Right ventricle myocardium inferior (tissue), 1 donor: ENCODE data around the gene DGUOK. TPM values are rescaled to one million over a fixed set of nuclear protein-coding genes. Genes with fewer than 3 reads are reported as not detected.

Experiments used
- ATAC-seq: fragments of 200-7000 bp; cut with Tn5 transposase; one replicate; pipeline ENCODE4 v1.9.1; 2020; ENCODE audit warnings: mild to moderate bottlenecking, moderate library complexity
- DNase-seq: peaks from one replicate; pipeline ENCODE4 v3.0.0; 2021; ENCODE audit errors: missing footprints
- intact Hi-C: fragments of 100-400 bp; cut with DNase I; formaldehyde crosslinking; loops from one replicate; pipeline ENCODE4 v1.11.0; 2022
- total RNA-seq: library from RNA; stranded (reverse); fragmentation: NEBNext Ultra II Directional; extraction: Animal tissue kit (Norgen Biotek cat#: 25700); gene quantifications from one replicate; pipeline ENCODE4 v1.2.1, GENCODE V29; 2021
- donor health status: DM: no; HTN: yes; CAD: no; lungs with severe emphysema.

DGUOK gene
- total RNA-seq, 1 donor from 2014 or later = 17.9 TPM

GRCh38 chr2:74001781-74002504 lies 75.3 kb downstream of the DGUOK start:
- no peak for ATAC-seq
- DNase-seq = no peak
- intact Hi-C loops = loop anchor here (2.0 to 5.0 kb wide), 2 partner anchors 31 to 75 kb away; partner anchors contain the start of gene DGUOK

DNA sequence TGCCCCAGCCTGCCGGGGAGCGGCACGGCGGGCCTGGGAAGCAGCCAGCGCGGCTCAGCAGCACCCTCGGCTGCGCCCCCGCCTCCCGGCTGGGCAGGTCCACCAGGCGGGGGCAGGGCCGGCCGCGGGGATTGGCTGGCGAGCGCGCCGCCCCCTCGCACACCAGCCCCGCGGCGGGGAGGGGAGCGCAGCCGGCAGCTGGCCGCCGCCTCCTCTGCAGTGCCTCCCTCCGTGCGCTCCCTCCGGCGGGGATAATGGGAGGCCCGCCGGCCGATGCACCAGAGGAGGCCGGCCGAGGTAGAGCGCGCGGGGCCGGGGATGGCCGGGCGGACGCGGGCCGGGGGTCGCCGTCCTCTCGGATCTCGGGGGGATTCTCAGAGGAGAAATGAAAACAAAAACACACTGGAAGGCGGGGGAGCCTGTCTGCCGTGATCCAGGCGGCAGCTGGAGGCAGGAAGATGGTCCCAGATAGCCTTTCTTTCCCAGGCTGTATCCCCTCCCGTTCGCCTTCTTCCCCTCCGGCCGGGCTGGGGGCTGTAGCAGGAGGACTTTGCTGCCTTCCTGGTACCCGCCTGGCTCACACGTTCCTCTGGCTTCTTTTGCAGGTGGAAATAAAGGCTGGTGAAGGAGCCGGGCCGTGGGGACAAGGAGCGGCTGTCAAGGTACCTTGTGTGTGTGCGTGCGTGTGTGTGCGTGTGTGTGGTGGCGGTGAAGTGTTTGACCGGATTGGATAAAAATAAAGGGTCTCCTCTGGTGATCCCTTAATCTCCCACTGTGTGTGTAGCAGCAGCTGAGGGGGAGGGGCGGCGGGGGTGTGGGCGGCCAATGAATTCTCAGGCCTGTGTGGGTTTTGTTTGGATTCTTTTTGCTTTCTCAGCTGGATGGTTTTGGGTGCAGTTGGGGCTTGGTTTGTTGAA lies 76.1 kb downstream of the DGUOK start:
- ATAC-seq = peak; percentile 99
- intact Hi-C loops = loop anchor here (2.0 to 5.0 kb wide), 2 partner anchors 32 to 75 kb away; partner anchors contain the start of gene DGUOK
- peak; percentile 93 for DNase-seq

- ATAC-seq (no peak), DNase-seq (no peak)
- intact Hi-C loops = loop anchor here (2.0 to 5.0 kb wide), 2 partner anchors 33 to 76 kb away; partner anchors contain the start of gene DGUOK
These were observed 77.0 kb downstream of the DGUOK start for GRCh38 chr2:74003494-74004211.

DNA sequence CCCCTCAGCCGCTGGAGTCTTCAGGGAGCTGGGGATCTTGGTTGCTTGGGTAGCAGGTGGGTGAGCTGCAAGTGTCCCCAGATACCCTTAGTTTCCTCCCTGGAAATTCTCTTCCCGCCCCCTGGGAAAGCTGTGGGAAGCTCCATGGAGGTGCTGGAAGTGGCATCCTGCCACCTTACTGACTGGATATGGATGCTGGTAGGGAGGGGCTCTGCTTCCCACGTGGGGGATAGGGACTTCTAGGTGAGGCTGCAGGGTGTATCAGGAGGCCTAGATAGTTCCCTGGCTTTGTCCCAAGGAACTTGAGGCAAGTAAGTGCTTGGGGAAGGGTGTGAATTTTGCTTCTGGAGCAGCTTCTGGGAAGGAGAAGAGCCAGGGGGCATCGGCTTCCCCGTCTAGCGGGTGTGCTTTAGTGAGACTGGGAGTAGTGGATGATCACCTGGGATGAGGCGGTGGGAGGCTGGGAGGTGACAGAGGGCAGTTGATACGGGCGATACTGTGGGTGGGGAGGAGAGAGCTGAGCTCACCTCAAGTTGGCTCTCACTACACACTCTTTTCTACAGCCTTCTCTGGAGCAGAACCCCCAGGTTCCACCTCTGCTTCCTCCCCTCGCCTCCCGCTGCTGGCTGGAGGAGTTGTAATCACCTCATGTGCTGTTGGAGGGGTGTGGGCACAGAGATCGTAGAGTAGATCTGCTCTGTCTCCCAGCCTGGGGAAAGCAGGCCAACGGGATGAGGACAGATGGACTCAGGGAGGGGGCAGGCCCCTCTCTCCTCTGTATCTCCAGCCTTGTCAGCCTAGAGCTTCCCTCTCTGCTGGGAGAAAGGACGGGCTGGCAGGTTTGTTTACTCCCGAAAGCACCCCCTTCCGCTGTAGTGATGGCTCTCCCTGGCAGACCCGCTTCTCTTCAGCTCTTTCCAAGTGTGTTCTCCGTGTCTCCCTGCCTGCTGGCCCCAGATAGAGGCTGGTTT lies 77.8 kb downstream of the DGUOK start:
- intact Hi-C loops = loop anchor here (5.0 kb wide), 1 partner anchor 77 kb away; the partner anchor contains the start of gene DGUOK
- DNase-seq (no peak), ATAC-seq (no peak)

GRCh38 chr2:74005786-74006185 lies 79.1 kb downstream of the DGUOK start:
- no peak for DNase-seq
- no peak for ATAC-seq
- intact Hi-C loops = no loop called here

DNA sequence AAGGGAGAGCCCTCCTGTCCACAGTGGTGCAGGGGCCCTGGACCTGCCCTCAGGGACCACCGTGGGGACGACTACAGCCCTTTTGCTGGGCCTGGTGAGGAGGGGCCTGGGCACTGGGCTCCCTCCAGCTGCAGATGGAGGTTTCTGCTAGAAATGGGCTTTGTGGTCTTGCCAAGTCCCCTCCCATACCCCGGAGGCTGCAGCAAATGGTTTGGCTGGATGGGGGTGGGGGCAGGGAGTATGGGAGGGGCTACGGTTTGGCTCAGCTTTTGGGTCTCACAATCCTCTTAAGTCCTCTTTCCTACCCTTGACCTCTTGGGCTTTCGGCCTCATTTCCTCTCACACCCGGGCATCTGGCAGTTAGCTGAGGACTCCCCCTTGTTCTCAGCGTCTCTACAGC lies 79.8 kb downstream of the DGUOK start:
- DNase-seq = no peak
- no peak for ATAC-seq
- intact Hi-C loops = no loop called here

GRCh38 chr2:74007121-74007520 lies 80.4 kb downstream of the DGUOK start:
- DNase-seq (no peak), ATAC-seq (no peak)
- intact Hi-C loops = no loop called here

- intact Hi-C loops = no loop called here
- no peak for DNase-seq
- no peak for ATAC-seq
These were observed 81.0 kb downstream of the DGUOK start for GRCh38 chr2:74007711-74008110.

Other genes starting within 250 kb of the DGUOK start
- gene TPRKB, start 189.5 kb upstream of the DGUOK start, total RNA-seq = 45.9 TPM
- gene DUSP11, start 146.8 kb upstream of the DGUOK start, total RNA-seq = 10.6 TPM
- gene C2orf78, start 142.7 kb upstream of the DGUOK start, total RNA-seq = not detected
- 27.8 TPM for gene STAMBP, start 97.9 kb upstream of the DGUOK start, total RNA-seq
- gene ACTG2, start 33.9 kb upstream of the DGUOK start, total RNA-seq = 1.9 TPM
- gene TET3, start 58.0 kb downstream of the DGUOK start, total RNA-seq = 2.6 TPM
- 88.4 TPM for gene BOLA3, start 221.0 kb downstream of the DGUOK start, total RNA-seq